GM23338 (cell line): ENCODE measurements around the gene TMEM178B.

ENCODE experiments used
- EZH2 ChIP-seq: fragments of 200-600 bp; sonication (generic); IDR thresholded peaks from one replicate; pipeline ENCODE4 v1.8.0; 2017; ENCODE audit warnings: antibody characterized with exemption, mild to moderate bottlenecking, low read depth; ENCODE audit not compliant: unreplicated experiment
- EZH2phosphoT487 ChIP-seq: fragments of 200-600 bp; sonication (generic); IDR thresholded peaks from one replicate; pipeline ENCODE4 v1.8.1; 2018; ENCODE audit warnings: antibody characterized with exemption; ENCODE audit not compliant: unreplicated experiment
- JUNB ChIP-seq: IDR thresholded peaks from one replicate; pipeline ENCODE4 v1.6.1; 2016; ENCODE audit warnings: antibody characterized with exemption; ENCODE audit not compliant: unreplicated experiment
- POLR2AphosphoS5 ChIP-seq: IDR thresholded peaks from 2 replicates; pipeline ENCODE4 v1.6.1; 2016; ENCODE audit warnings: antibody characterized with exemption, low read depth
- STAT1 ChIP-seq: IDR thresholded peaks from one replicate; pipeline ENCODE4 v1.6.1; 2016; ENCODE audit warnings: antibody characterized with exemption; ENCODE audit not compliant: unreplicated experiment
- ZNF331 ChIP-seq: fragments of 250-450 bp; sonication (Bioruptor Pico); IDR thresholded peaks from 2 replicates; pipeline ENCODE4 v1.5.0; 2020; ENCODE audit warnings: low read depth, mild to moderate bottlenecking, moderate library complexity
- TF ChIP-seq, protein P1 (sequence below), 2 experiments: fragments of 200-600 bp in 1 of 2; sonication (generic) in 1 of 2; conservative IDR thresholded peaks; 2 replicates each; pipeline versions ENCODE4 v1.5.1 to v1.6.1; 2016 to 2017; ENCODE audit warnings: antibody characterized with exemption in 2 of 2, low read depth in 2 of 2, mild to moderate bottlenecking in 2 of 2, moderate library complexity in 1 of 2
- TF ChIP-seq, protein P2 (sequence below): IDR thresholded peaks from one replicate; pipeline ENCODE4 v1.6.1; 2018; ENCODE audit warnings: antibody characterized with exemption; ENCODE audit not compliant: unreplicated experiment
- TF ChIP-seq, protein P3 (sequence below): IDR thresholded peaks from 2 replicates; pipeline ENCODE4 v1.6.1; 2016; ENCODE audit warnings: antibody characterized with exemption

DNA sequence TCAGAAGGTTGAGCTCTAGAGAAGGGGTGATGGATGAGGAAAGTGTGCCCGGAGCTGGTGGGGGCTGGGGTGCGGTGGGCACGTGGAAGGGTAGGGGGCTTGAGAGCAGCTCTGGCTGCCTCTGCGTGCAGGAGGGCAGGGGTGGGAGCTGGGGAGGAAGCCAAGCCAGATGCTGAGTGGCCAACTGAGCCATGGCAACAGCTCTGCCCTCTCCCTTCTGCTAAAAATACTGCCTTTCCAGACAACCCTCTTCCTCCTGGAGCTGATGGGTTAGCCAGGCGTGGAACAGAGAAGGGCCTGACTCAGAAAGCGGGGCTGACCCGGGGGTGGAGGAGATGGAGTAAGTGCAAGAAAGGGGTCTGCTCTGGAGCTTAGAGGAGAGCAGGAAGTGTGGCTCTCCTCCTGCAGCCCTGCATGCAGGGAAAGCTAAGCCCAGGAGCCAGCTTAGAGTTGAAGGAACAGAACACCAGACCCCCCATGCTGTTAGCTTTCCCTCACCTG, 362.8 kb downstream of the TMEM178B start:
- TF ChIP-seq POLR2AphosphoS5 (no peak), EZH2phosphoT487 (no peak), JUNB (no peak), EZH2 (no peak), ZNF331 (no peak), STAT1 (no peak)
- TF ChIP-seq, protein P1, sequence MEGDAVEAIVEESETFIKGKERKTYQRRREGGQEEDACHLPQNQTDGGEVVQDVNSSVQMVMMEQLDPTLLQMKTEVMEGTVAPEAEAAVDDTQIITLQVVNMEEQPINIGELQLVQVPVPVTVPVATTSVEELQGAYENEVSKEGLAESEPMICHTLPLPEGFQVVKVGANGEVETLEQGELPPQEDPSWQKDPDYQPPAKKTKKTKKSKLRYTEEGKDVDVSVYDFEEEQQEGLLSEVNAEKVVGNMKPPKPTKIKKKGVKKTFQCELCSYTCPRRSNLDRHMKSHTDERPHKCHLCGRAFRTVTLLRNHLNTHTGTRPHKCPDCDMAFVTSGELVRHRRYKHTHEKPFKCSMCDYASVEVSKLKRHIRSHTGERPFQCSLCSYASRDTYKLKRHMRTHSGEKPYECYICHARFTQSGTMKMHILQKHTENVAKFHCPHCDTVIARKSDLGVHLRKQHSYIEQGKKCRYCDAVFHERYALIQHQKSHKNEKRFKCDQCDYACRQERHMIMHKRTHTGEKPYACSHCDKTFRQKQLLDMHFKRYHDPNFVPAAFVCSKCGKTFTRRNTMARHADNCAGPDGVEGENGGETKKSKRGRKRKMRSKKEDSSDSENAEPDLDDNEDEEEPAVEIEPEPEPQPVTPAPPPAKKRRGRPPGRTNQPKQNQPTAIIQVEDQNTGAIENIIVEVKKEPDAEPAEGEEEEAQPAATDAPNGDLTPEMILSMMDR (conservative IDR thresholded peaks at IDR 0.05; ENCODE audit: low read depth in 2 of 2), result no peak
- TF ChIP-seq, protein P2, sequence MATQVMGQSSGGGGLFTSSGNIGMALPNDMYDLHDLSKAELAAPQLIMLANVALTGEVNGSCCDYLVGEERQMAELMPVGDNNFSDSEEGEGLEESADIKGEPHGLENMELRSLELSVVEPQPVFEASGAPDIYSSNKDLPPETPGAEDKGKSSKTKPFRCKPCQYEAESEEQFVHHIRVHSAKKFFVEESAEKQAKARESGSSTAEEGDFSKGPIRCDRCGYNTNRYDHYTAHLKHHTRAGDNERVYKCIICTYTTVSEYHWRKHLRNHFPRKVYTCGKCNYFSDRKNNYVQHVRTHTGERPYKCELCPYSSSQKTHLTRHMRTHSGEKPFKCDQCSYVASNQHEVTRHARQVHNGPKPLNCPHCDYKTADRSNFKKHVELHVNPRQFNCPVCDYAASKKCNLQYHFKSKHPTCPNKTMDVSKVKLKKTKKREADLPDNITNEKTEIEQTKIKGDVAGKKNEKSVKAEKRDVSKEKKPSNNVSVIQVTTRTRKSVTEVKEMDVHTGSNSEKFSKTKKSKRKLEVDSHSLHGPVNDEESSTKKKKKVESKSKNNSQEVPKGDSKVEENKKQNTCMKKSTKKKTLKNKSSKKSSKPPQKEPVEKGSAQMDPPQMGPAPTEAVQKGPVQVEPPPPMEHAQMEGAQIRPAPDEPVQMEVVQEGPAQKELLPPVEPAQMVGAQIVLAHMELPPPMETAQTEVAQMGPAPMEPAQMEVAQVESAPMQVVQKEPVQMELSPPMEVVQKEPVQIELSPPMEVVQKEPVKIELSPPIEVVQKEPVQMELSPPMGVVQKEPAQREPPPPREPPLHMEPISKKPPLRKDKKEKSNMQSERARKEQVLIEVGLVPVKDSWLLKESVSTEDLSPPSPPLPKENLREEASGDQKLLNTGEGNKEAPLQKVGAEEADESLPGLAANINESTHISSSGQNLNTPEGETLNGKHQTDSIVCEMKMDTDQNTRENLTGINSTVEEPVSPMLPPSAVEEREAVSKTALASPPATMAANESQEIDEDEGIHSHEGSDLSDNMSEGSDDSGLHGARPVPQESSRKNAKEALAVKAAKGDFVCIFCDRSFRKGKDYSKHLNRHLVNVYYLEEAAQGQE, result no peak
- TF ChIP-seq, protein P3, sequence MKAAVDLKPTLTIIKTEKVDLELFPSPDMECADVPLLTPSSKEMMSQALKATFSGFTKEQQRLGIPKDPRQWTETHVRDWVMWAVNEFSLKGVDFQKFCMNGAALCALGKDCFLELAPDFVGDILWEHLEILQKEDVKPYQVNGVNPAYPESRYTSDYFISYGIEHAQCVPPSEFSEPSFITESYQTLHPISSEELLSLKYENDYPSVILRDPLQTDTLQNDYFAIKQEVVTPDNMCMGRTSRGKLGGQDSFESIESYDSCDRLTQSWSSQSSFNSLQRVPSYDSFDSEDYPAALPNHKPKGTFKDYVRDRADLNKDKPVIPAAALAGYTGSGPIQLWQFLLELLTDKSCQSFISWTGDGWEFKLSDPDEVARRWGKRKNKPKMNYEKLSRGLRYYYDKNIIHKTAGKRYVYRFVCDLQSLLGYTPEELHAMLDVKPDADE, result no peak
